GM19463 (cell line): ENCODE measurements around the gene TFDP2.

Experiments
- ATAC-seq: cut with Tn5 transposase; IDR thresholded peaks from one replicate; pipeline ENCODE4 v1.9.1; 2021; ENCODE audit warnings: mild to moderate bottlenecking, moderate library complexity; ENCODE audit not compliant: unreplicated experiment

Gene TFDP2

GRCh38 chr3:141969711-141970110, 179.6 kb downstream of the TFDP2 start:
- ATAC-seq = no peak

DNA sequence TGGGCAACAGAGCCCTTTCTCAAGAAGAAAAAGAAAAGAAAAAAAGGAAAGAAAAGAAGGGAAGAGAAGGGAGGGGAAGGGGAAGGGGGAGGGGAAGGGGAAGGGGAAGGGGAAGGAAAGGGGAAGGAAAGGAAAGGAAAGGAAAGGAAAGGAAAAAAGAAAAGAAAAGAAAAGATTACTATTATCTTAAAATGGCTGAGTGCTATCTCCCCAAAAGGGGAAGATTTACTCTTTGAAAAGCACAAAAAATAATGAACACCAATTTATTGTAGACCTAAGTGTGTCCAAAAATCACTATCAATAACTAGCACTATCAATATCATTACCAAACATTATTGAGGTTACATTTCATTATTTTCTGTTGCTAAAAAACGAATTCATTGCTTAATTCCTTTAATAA, 183.9 kb downstream of the TFDP2 start:
- no peak for ATAC-seq

GRCh38 chr3:141963301-141963700, 186.0 kb downstream of the TFDP2 start:
- no peak for ATAC-seq

DNA sequence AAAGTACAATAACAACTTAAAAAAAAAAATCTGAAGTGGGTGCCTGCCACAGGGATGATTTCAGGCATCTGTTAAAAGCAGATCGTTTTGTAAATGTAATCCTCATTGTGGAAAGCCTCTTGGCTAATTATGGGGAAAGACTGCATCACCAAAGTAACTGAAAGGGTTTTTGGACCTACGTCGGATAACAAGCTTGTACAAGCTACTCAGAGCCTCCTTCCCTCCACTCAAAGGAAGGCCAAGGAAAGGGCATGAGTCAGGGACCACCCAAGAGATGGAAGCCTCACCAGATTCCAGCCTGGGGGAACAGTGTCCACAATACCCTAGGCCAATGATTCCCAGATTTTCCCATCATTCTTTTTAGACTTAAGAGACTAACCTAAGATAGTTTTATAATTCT, 188.6 kb downstream of the TFDP2 start:
- ATAC-seq = no peak

GRCh38 chr3:141959589-141960554, 189.5 kb downstream of the TFDP2 start:
- no peak for ATAC-seq

GRCh38 chr3:141955175-141955574, 194.2 kb downstream of the TFDP2 start:
- no peak for ATAC-seq

DNA sequence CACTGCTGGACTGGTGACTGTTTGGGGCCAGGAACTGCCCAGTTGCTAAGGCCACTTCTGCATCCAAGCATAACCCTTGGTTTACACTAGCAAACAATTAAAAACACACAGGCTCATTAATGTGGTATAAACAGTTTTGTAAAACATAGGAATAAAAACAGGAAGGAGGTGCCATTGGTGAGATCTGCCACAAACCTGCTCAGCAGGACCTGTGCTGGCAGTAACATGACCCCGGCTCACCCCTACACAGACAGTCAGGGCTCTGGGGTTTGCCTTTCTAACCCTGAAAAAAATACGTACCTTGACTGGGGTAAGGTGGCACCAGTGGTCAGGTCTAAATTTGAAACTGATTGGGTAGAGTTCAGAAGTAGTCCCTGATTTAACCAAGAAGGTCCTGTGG, 196.7 kb downstream of the TFDP2 start:
- ATAC-seq = no peak

DNA sequence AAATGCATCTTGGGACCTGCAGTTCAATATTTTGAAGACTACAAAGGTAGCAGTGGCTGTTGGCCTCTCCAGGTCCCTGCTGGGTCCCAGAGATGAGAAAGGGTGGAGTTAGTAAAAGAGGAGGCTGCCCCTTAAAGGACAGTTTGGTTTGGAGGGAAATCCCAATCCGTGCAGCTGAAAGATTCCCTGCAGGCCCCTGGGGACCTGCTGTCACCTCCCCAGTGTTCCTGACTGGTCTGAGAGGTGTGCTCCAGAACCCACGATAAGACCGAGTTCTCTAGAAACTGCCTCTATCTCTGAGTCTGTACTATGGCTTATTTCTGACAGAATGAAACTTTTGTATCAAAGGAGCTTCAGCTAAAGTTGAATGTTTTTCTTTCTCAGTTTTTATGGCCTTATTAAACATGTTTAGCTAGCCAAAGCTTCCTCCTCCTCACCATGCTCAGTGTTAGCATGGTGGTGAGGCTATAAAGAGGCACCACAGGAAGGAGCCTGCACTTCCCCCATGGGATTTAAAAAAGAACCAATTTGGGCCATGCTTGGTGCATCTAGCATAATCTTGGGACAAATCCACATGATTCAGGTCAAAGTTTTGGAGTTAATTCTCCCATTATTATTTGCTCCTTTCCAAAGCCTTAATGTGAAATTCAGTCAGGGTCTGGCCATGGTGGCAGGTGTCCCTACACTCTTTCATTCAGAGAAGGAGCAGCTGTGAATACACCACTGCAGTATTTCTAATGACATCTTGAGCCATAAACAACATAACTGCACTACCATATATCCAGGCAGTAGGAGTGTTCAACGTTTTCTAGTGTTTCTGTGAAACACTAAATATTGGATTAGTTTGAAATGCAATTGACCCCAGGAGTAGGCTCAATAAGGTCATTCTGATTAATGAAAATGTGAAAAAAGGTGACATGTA, 198.5 kb downstream of the TFDP2 start:
- no peak for ATAC-seq

- no peak for ATAC-seq
These were observed 199.4 kb downstream of the TFDP2 start for GRCh38 chr3:141949972-141950371.

DNA sequence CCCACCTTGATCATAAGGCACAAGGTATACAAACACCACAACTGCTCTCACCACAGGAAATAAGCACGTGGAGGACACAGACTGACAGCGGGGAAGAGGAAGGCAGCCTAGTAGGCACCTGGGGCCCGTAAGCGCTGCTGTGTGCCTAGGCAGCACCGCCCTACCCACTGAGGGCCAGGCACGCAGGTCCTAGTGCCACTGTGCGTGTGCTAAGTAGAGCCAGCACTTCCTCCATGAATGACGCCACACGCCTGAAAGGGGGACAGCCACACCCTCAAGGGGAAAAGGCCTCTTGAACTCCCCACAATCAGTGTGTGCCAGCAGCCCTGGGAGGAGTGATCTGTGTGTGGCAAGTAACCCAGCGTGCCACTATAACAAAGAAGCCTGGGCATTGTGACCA, 199.9 kb downstream of the TFDP2 start:
- no peak for ATAC-seq

DNA sequence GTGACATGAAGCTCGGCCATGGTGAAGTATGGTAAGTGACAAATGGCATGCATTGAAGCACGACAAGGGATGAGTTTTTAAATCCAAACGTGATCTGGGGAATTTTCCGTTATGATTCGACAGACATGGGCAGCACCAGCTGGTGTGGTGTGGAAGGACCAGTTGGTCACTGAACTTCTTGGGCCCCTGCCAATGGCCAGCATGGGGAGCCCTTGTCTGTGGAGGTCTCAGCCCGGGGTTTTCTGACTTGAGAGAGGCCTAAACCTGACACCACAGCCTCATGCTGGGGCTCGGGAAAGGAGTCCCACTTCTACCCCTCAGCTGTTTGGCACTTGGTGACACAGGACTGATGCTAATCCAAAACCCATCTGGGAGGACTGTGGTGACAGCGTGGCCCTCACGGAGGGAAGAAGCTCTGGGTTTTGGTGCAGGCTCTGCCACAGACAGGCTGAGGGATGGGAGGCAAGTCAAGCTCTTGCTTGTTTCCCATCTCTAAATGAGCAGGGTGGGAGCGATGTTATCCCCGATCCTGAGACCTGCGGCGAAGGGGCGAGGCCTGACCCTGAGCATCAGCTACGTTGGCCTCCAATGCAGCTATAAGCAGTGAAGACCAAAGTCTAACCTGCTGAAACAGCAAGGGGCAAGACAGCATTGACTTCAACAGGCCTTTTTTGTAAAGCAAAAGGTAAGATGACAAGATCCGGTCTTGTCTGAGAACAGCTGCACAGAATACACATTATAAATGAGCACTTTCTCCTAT, 203.4 kb downstream of the TFDP2 start:
- no peak for ATAC-seq

DNA sequence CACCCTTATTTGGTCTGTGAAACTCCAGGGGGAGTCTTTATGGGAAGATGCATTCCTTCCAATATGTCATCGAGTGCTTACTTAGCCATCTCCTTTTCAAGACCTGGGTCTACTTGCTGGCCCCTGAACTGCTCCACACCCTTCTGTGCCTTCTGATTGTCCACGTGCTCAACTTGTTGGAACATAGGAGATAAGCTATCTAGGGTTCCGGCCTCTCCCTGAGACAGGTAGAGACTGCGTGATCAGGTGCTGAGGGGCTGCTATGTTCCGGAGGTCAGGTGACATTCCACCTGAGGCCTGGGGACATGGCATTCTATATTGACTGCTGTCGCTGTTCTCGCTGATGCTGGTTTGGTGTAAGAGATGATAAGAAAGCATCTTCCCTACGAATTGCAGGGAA, 207.3 kb downstream of the TFDP2 start:
- no peak for ATAC-seq

DNA sequence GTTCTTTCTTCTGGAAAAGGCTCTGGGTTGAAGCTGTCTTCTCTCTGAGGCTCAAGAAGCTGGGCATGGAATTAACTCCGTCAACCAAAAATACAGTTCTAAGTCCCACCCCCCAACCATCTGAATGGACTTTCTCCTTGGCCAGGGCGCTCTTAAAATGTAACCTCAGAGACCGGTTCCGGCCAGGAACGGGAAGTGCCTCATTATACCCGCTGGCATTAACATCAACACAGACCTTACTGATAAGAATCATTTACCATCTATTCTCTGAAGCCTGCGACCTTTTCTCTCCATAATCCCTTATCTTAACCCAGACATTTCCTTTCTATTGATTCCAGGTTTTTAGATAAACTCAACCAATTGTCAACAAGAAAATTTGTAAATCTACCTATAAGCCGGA, 208.3 kb downstream of the TFDP2 start:
- ATAC-seq = no peak

- ATAC-seq = no peak
These were observed 209.1 kb downstream of the TFDP2 start for GRCh38 chr3:141940194-141940776.

GRCh38 chr3:141939759-141940158, 209.6 kb downstream of the TFDP2 start:
- no peak for ATAC-seq

DNA sequence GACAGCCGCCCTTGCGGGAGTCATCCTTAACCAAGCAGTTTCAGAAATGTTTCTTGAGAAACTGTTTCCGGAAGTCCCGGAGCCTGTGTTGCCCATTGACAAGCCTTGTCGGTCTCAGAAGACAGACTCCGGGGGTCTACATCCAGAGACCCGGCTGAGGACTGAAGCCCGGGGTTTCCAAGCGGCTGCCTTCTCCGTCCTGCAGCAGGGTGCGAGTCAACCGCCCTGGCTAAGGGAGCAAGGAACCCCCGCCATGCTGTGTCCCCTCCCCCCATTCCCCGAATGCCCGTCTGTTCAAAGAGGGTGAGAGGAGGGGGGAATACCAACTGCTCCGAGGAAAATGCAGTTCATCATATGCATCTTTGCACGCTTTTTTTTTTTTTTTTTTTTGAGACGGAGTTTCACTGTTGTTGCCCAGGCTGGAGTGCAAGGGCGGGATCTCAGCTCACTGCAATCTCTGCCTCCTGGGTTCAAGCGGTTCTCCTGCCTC, 211.3 kb downstream of the TFDP2 start:
- ATAC-seq = no peak

DNA sequence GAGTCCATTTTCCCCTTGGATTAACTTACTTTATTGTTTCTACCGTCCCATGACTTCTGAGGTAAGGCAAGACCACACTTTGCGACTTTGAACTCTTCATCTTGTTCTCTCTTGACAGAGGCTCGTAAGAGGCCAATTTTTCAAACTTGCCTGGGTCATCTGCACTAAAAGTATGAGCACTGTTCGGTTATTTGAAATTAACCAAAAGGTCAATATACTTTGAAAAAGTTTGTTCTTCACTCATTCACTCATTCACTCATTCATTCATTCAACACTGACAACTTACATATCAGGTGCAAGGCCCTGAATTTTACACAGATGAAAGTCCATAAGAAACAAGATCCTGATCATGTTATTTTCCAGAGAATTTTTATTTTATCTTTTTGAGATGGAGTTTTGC, 215.0 kb downstream of the TFDP2 start:
- no peak for ATAC-seq

- ATAC-seq = no peak
These were observed 215.7 kb downstream of the TFDP2 start for GRCh38 chr3:141933421-141934300.

DNA sequence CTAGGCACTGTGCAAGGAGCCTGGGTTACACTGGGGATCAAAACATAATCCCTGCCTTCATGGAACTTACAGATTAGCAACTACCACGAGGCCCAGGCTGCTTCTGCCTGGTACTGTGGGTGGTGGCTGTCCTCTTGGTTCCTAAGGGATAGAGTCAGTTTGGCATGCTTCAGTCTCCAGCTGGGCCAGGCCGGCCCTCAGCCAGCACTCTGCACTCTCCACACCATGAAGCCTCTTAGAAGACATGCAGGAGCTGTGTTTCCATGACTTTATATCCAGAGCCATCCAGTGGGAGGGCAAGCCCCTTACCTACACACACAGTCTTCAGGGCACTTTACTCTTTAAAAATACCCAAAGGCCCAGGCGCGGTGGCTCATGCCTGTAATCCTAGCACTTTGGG, 218.5 kb downstream of the TFDP2 start:
- ATAC-seq = no peak
